ENCODE measurements around the gene ZNF785.

GRCh38 chr16:30559690-30560089, 25.8 kb downstream of the ZNF785 start:
- TF ChIP-seq EP300 (IDR thresholded peaks at IDR 0.05) (no peak), CTCF (IDR thresholded peaks at IDR 0.05) (no peak)
